ENCODE measurements around the gene TUBA4A. TPM values are rescaled to one million over a fixed set of nuclear protein-coding genes. Genes with fewer than 3 reads are reported as not detected.
A peak's percentile ranks its signal among the peaks of the same experiment; 100 is the strongest.

TUBA4A gene
- total and polyA plus RNA-seq, 2 experiments from 2014 or later, result 44.3 to 77.7 TPM

DNA sequence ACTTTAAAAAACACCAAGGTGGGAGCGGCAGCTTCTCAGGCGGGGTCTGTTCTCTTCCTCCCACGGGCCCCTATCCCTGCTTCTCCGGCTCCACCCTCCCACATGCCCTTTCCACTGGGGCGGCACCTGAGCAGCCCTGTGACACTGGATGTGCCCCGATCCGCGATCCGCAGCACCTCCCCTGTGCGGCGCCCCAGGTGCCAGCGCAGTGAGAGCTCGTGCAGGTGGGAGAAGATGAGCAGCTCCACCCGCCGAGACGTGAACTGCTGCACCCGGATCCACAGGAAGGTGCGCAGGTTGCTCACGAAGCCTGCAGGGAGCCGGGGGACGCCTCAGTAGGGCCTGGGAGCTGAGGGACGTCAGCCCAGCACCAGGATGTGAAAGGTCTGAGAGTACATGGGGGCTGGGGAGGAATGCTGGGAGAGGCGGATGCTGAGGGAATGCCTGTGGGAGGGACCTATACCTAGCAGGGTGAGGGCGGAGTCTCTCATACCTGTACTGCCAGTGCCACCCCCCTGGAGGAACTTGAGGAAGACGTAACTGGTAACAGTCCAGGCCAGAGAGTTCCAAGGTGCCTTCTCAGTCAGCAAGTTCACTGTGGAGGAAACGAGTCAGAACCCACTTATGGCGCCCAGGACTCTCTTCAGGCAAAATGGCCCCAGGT is 37.7 kb downstream of the TUBA4A start:
- peaks cover 21% of the 10 kb centered on the region for H3K4me1 Mint-ChIP-seq
- peaks cover 17% of the 10 kb centered on the region for H3K27me3 Mint-ChIP-seq (ENCODE audit: insufficient read depth, low read depth, poor library complexity)
- peak overlapping the region; percentile 46; the same call in 1 of the 3 replicates for H3K4me3 Mint-ChIP-seq
- Histone ChIP-seq H3K4me3 (no peak overlapping the region), H3K4me2 (no peak overlapping the region), H3K9me2 (ENCODE audit: insufficient read depth) (no peaks in the 10 kb centered on the region), H4K20me1 (replicated peaks; ENCODE audit: insufficient read depth) (no peaks in the 10 kb centered on the region), H2AFZ (no peak overlapping the region), H3K4me1 (ENCODE audit: insufficient read depth) (peaks cover 17% of the 10 kb centered on the region), H3K79me2 (replicated peaks; ENCODE audit: insufficient read depth) (no peaks in the 10 kb centered on the region), H3K36me3 (ENCODE audit: insufficient read depth) (no peaks in the 10 kb centered on the region; the same call in 1 of the 2 replicates), H3K27me3 (ENCODE audit: insufficient read depth) (no peaks in the 10 kb centered on the region), H3K27ac (ENCODE audit: low read depth) (no peak overlapping the region), H3F3A (replicated peaks; ENCODE audit: low read depth) (peaks cover 9% of the 10 kb centered on the region; the same call in 1 of the 2 replicates)
- no peaks in the 10 kb centered on the region for H3K9me3 Mint-ChIP-seq
- H3K36me3 Mint-ChIP-seq (ENCODE audit: low read depth), result peaks cover 51% of the 10 kb centered on the region
- ATAC-seq (no peak), DNase-seq (ENCODE audit: low spot score) (peak; percentile 54)
- no peak for TF ChIP-seq ZNF331 (CRISPR knock-in tag; IDR thresholded peaks at IDR 0.05; ENCODE audit: low read depth)
- no peak for TF ChIP-seq ZNF462 (CRISPR knock-in tag; IDR thresholded peaks at IDR 0.05)
- no peak for TF ChIP-seq STAT1 (IDR thresholded peaks at IDR 0.05; ENCODE audit: unreplicated experiment)
- no peak for TF ChIP-seq JUNB (IDR thresholded peaks at IDR 0.05; ENCODE audit: unreplicated experiment)
- TF ChIP-seq POLR2AphosphoS5 (IDR thresholded peaks at IDR 0.05; ENCODE audit: low read depth), result no peak
- TF ChIP-seq REST (IDR thresholded peaks at IDR 0.05; ENCODE audit: unreplicated experiment), result no peak
- TF ChIP-seq CREB1 (CRISPR knock-in tag; IDR thresholded peaks at IDR 0.05; ENCODE audit: low read depth), result no peak
- TF ChIP-seq NANOG (IDR thresholded peaks at IDR 0.05; ENCODE audit: borderline replicate concordance), result no peak
- no peak for TF ChIP-seq ZNF114 (CRISPR knock-in tag; IDR thresholded peaks at IDR 0.05)
- no peak for TF ChIP-seq EZH2phosphoT487 (IDR thresholded peaks at IDR 0.05; ENCODE audit: unreplicated experiment)
- TF ChIP-seq EZH2 (IDR thresholded peaks at IDR 0.05; ENCODE audit: low read depth, unreplicated experiment), result no peak
- TF ChIP-seq CTCF (conservative IDR thresholded peaks at IDR 0.05; ENCODE audit: low read depth in 2 of 2), result no peak
- TF ChIP-seq, protein P1, sequence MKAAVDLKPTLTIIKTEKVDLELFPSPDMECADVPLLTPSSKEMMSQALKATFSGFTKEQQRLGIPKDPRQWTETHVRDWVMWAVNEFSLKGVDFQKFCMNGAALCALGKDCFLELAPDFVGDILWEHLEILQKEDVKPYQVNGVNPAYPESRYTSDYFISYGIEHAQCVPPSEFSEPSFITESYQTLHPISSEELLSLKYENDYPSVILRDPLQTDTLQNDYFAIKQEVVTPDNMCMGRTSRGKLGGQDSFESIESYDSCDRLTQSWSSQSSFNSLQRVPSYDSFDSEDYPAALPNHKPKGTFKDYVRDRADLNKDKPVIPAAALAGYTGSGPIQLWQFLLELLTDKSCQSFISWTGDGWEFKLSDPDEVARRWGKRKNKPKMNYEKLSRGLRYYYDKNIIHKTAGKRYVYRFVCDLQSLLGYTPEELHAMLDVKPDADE (IDR thresholded peaks at IDR 0.05), result no peak
- H3K27ac Mint-ChIP-seq, result peak overlapping the region; percentile 40; the same call in 1 of the 2 replicates
